Measurements from ENCODE around the gene PKN3.
"Not testable (repeated sequence)": the region's sequence is repeated elsewhere in the genome, so short reads cannot be mapped to it uniquely, and the experiment has no call there.

Gene PKN3

GRCh38 chr9:128693738-128694137, 8.6 kb upstream of the PKN3 start:
- not testable (repeated sequence) for H3K4me1 ChIP-seq (ENCODE audit: control insufficient read depth, insufficient read depth, low read length); H3K27me3 ChIP-seq (ENCODE audit: control insufficient read depth, insufficient read depth, low read length); H3K27ac ChIP-seq (ENCODE audit: low read depth, low read length); H3K9ac ChIP-seq (ENCODE audit: low read length); H3K9me3 ChIP-seq (ENCODE audit: control insufficient read depth, insufficient read depth, low read depth, low read length); H3K4me3 ChIP-seq (ENCODE audit: low read depth, low read length)
- peaks cover 69% of the 10 kb centered on the region for H3K36me3 ChIP-seq (ENCODE audit: control insufficient read depth, insufficient read depth, low read length)

DNA sequence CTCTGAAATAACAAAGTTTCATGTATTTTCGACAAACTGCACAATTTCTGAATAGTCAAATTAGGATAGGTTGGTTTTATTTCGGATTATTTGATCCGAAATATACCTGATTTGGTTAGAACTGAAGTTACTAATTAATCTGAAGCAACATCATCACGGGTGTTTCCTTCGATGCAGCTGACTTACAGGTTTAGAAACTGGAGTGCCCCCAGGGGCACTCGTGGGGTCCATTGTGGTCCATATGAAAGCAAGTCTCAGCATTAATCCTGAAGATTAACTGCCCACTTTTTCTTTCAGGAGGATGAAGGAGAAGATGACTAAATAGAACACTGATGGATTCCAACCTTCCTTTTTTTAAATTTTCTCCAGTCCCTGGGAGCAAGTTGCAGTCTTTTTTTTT, 8.0 kb upstream of the PKN3 start:
- Histone ChIP-seq H3K4me3 (ENCODE audit: low read depth, low read length) (no peak overlapping the region), H3K27me3 (ENCODE audit: control insufficient read depth, insufficient read depth, low read length) (no peaks in the 10 kb centered on the region), H3K9me3 (ENCODE audit: control insufficient read depth, insufficient read depth, low read depth, low read length) (no peaks in the 10 kb centered on the region), H3K9ac (ENCODE audit: low read length) (no peak overlapping the region), H3K27ac (ENCODE audit: low read depth, low read length) (no peak overlapping the region), H3K4me1 (ENCODE audit: control insufficient read depth, insufficient read depth, low read length) (no peaks in the 10 kb centered on the region), H3K36me3 (ENCODE audit: control insufficient read depth, insufficient read depth, low read length) (peaks cover 69% of the 10 kb centered on the region)

DNA sequence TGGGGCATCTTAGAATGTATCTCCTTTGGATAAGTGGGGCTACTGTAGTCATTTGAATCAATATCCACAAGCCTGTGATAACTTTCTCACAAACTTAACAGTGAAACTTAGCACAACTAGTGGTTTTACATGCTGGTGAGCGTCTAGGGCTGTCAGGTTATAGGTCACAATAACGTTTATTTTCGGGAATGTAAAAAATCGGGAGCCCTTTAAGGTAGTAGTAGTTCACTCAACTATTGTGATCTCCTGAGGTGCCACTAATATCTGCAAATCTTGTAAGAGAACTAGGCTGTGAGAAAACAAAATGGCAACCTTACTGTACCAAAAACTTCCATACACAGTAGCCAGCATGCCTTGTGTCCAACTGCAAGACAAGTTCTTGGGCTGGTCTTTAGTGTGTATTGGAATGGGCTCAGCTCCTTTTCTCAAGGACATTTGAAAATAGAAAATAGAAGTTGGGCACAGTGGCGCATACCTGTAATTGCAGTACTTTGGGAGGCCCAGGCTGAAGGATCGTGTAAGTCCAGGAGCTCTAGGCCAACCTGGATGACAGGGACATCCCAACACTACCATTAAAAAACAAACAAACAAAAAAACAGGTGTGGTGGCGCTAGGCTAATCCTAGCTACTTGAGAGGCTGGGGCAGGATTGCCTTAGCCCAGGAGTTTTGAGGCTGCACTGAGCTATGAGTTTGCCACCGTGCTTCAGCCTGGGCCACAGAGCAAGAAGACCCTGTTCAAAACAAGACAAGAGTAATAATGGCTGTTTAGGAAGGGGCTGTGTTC, 5.2 kb upstream of the PKN3 start:
- H3K4me3 ChIP-seq (ENCODE audit: low read depth, low read length): no peak overlapping the region
- no peaks in the 10 kb centered on the region for H3K9me3 ChIP-seq (ENCODE audit: control insufficient read depth, insufficient read depth, low read depth, low read length)
- H3K36me3 ChIP-seq (ENCODE audit: control insufficient read depth, insufficient read depth, low read length): peaks cover 48% of the 10 kb centered on the region
- H3K27me3 ChIP-seq (ENCODE audit: control insufficient read depth, insufficient read depth, low read length): no peaks in the 10 kb centered on the region
- H3K27ac ChIP-seq (ENCODE audit: low read depth, low read length): no peak overlapping the region
- no peaks in the 10 kb centered on the region for H3K4me1 ChIP-seq (ENCODE audit: control insufficient read depth, insufficient read depth, low read length)
- no peak overlapping the region for H3K9ac ChIP-seq (ENCODE audit: low read length)

DNA sequence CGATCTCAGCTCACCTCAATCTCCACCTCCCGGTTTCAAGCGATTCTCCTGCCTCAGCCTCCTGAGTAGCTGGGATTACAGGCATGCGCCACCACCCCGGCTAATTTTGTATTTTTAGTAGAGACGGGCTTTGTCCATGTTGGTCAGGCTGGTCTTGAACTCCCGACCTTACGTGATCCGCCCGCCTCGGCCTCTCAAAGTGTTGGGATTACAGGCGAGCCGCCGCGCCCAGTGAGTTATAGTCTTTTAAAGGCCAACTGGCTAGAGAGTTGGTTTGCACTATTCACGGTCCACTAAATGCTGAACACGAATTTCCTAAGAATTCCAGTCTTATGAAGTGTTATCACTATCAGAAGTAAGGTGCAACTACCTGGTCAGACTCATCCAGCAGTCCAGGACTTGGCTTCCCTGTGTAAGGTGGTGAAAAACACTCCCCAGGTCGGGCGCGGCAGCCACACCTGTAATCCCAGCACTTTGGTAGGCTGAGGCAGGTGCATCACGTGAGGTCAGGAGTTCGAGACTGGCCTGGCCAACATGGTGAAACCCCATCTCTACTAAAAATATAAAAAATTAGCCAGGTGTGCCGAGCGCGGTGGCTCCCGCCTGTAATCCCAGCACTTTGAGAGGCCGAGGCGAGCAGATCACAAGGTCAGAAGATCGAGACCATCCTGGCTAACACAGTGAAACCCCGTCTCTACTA, 3.1 kb upstream of the PKN3 start:
- H3K4me3 ChIP-seq (ENCODE audit: low read depth, low read length); H3K27me3 ChIP-seq (ENCODE audit: control insufficient read depth, insufficient read depth, low read length); H3K9ac ChIP-seq (ENCODE audit: low read length); H3K9me3 ChIP-seq (ENCODE audit: control insufficient read depth, insufficient read depth, low read depth, low read length); H3K4me1 ChIP-seq (ENCODE audit: control insufficient read depth, insufficient read depth, low read length); H3K27ac ChIP-seq (ENCODE audit: low read depth, low read length): not testable (repeated sequence)
- H3K36me3 ChIP-seq (ENCODE audit: control insufficient read depth, insufficient read depth, low read length): peaks cover 27% of the 10 kb centered on the region

GRCh38 chr9:128701227-128701854, 962 bp upstream of the PKN3 start:
- Histone ChIP-seq H3K4me3 (ENCODE audit: low read depth, low read length) (no peak overlapping the region), H3K27ac (ENCODE audit: low read depth, low read length) (no peak overlapping the region), H3K36me3 (ENCODE audit: control insufficient read depth, insufficient read depth, low read length) (peaks cover 21% of the 10 kb centered on the region), H3K9ac (ENCODE audit: low read length) (no peak overlapping the region), H3K9me3 (ENCODE audit: control insufficient read depth, insufficient read depth, low read depth, low read length) (no peaks in the 10 kb centered on the region), H3K27me3 (ENCODE audit: control insufficient read depth, insufficient read depth, low read length) (no peaks in the 10 kb centered on the region), H3K4me1 (ENCODE audit: control insufficient read depth, insufficient read depth, low read length) (peaks cover 7% of the 10 kb centered on the region)

- peak overlapping the region; percentile 81 for H3K9ac ChIP-seq (ENCODE audit: low read length)
- H3K4me3 ChIP-seq (ENCODE audit: low read depth, low read length): peak overlapping the region; percentile 96
- no peaks in the 10 kb centered on the region for H3K27me3 ChIP-seq (ENCODE audit: control insufficient read depth, insufficient read depth, low read length)
- peak overlapping the region; percentile 74; the same call in 1 of the 2 replicates for H3K27ac ChIP-seq (ENCODE audit: low read depth, low read length)
- no peaks in the 10 kb centered on the region for H3K9me3 ChIP-seq (ENCODE audit: control insufficient read depth, insufficient read depth, low read depth, low read length)
- H3K4me1 ChIP-seq (ENCODE audit: control insufficient read depth, insufficient read depth, low read length): peaks cover 7% of the 10 kb centered on the region
- peaks cover 21% of the 10 kb centered on the region for H3K36me3 ChIP-seq (ENCODE audit: control insufficient read depth, insufficient read depth, low read length)
These were observed 779 bp downstream of the PKN3 start for GRCh38 chr9:128702949-128703615.

- Histone ChIP-seq H3K4me1 (ENCODE audit: control insufficient read depth, insufficient read depth, low read length) (peaks cover 7% of the 10 kb centered on the region), H3K9ac (ENCODE audit: low read length) (peak overlapping the region; percentile 81), H3K9me3 (ENCODE audit: control insufficient read depth, insufficient read depth, low read depth, low read length) (no peaks in the 10 kb centered on the region), H3K36me3 (ENCODE audit: control insufficient read depth, insufficient read depth, low read length) (peaks cover 21% of the 10 kb centered on the region), H3K4me3 (ENCODE audit: low read depth, low read length) (peak overlapping the region; percentile 96), H3K27me3 (ENCODE audit: control insufficient read depth, insufficient read depth, low read length) (no peaks in the 10 kb centered on the region), H3K27ac (ENCODE audit: low read depth, low read length) (no peak overlapping the region)
These were observed 1.5 kb downstream of the PKN3 start for GRCh38 chr9:128703616-128704355.

DNA sequence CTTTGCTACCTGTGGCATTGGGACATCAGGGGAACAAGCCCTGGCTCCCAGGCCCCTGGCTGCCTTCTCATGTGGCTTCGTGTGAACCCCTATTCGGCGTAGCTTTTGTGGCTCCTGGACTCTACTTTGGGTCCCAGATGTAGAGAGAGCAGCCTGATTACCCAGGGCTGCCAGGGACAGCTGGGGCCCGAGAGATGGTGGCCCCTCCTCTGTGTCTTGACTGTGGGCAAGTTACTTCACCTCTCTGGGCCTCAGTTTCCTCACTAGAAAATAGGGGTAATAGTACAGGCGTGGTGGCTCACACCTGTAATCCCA, 2.0 kb downstream of the PKN3 start:
- H3K4me3 ChIP-seq (ENCODE audit: low read depth, low read length): no peak overlapping the region
- no peak overlapping the region for H3K27ac ChIP-seq (ENCODE audit: low read depth, low read length)
- peaks cover 7% of the 10 kb centered on the region for H3K4me1 ChIP-seq (ENCODE audit: control insufficient read depth, insufficient read depth, low read length)
- no peak overlapping the region for H3K9ac ChIP-seq (ENCODE audit: low read length)
- peaks cover 21% of the 10 kb centered on the region for H3K36me3 ChIP-seq (ENCODE audit: control insufficient read depth, insufficient read depth, low read length)
- H3K9me3 ChIP-seq (ENCODE audit: control insufficient read depth, insufficient read depth, low read depth, low read length): no peaks in the 10 kb centered on the region
- no peaks in the 10 kb centered on the region for H3K27me3 ChIP-seq (ENCODE audit: control insufficient read depth, insufficient read depth, low read length)

GRCh38 chr9:128705051-128705965, 3.0 kb downstream of the PKN3 start:
- peaks cover 7% of the 10 kb centered on the region for H3K4me1 ChIP-seq (ENCODE audit: control insufficient read depth, insufficient read depth, low read length)

GRCh38 chr9:128706045-128706444, 3.7 kb downstream of the PKN3 start:
- peaks cover 21% of the 10 kb centered on the region for H3K36me3 ChIP-seq (ENCODE audit: control insufficient read depth, insufficient read depth, low read length)
- H3K4me3 ChIP-seq (ENCODE audit: low read depth, low read length): no peak overlapping the region
- H3K4me1 ChIP-seq (ENCODE audit: control insufficient read depth, insufficient read depth, low read length): peaks cover 7% of the 10 kb centered on the region
- no peaks in the 10 kb centered on the region for H3K27me3 ChIP-seq (ENCODE audit: control insufficient read depth, insufficient read depth, low read length)
- no peak overlapping the region for H3K9ac ChIP-seq (ENCODE audit: low read length)
- H3K27ac ChIP-seq (ENCODE audit: low read depth, low read length): no peak overlapping the region
- no peaks in the 10 kb centered on the region for H3K9me3 ChIP-seq (ENCODE audit: control insufficient read depth, insufficient read depth, low read depth, low read length)

More at GRCh38 chr9:128705051-128705965, 3.0 kb downstream of the PKN3 start:
- Histone ChIP-seq H3K27ac (ENCODE audit: low read depth, low read length) (no peak overlapping the region), H3K36me3 (ENCODE audit: control insufficient read depth, insufficient read depth, low read length) (peaks cover 21% of the 10 kb centered on the region), H3K4me3 (ENCODE audit: low read depth, low read length) (no peak overlapping the region), H3K9ac (ENCODE audit: low read length) (no peak overlapping the region), H3K9me3 (ENCODE audit: control insufficient read depth, insufficient read depth, low read depth, low read length) (no peaks in the 10 kb centered on the region), H3K27me3 (ENCODE audit: control insufficient read depth, insufficient read depth, low read length) (no peaks in the 10 kb centered on the region)
